Right forelimb (tissue), 1 donor: Measurements from ENCODE around the gene CIDEB.
"Not testable (repeated sequence)": the region's sequence is repeated elsewhere in the genome, so short reads cannot be mapped to it uniquely, and the experiment has no call there.

Experiments used
- DNase-seq: peaks from one replicate; pipeline ENCODE4 v3.0.0-alpha.2; 2018

Gene CIDEB, protein sequence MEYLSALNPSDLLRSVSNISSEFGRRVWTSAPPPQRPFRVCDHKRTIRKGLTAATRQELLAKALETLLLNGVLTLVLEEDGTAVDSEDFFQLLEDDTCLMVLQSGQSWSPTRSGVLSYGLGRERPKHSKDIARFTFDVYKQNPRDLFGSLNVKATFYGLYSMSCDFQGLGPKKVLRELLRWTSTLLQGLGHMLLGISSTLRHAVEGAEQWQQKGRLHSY

DNA sequence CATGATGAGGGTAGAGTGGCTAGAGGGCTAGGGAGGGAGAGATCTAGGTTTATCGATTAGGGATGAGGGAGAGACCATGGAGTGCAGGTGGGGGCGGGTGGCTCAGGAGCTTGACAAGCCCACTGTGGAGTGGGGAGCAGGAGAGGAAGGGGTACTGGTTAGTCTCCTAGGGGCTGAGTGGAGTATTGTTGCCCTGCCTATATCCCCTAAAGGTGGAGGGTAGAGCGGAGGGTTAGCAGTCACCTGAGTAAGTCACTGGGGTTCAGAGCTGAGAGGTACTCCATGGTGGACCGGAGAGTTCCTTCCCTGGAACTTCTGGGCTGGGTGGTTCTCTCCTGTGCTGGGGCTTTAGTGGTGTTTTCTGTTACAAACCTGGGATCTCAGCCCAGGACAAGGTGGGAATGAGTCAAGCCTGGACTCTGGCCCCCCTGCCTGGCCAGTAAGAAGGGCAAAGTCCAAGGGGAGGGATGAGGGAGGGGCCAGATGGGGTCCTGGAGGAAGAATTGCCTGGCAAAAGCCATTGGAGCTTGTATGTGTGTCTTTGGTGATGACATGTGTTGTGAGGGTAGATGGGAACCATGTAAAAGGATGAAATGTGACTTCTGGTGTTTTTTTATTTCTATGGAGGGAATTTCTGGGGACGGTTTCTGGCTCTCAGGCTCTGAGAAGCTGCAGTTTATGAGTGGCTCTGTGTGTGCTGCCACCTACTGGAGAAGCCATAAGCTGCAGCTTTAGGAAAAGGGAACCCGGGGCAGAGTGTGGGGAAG, at the start of gene CIDEB:
Gene CIDEB, minus strand, starts transcription at position 403 of the 767 bp plus-strand sequence. Its CDS starts 119 bp downstream, at position 284.
- no peak for DNase-seq

DNA sequence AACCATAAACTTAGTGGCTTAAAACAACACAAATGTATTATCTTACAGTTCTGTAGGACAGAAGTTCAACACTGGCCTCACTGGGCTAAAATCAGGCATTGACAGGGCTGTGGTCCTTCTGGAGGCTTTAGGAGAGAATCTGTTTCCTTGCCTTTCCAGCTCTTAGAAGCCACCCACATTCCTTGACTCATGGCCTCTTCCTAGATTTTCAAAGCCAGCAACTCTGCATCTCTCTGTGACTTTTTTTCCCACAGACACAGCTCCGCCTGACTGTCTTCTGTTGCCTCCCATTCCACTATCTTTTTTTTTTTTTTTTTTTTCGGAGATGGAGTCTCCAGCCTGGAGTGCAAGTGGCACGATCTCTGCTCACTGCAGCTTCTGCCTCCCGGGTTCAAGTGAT, 48.4 kb upstream of the CIDEB start:
- no peak for DNase-seq

DNA sequence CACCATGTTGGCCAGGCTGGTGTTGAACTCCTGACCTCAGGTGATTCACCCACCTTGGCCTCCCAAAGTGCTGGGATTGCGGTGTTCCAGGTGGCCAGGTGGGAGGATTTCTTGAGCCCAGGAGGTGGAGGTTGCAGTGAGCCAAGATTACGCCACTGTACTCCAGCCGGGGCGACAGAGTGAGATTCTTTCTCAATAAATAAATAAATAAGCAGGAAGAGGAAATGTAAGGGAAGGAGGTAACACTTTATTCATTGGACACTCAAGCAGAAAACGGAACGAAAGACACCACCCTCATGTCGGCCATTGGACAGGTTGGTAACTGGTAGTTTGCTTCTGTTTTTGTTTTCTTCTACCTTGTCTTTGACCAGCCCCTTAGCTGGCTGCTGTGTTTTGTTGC, 47.2 kb upstream of the CIDEB start:
- no peak for DNase-seq

DNA sequence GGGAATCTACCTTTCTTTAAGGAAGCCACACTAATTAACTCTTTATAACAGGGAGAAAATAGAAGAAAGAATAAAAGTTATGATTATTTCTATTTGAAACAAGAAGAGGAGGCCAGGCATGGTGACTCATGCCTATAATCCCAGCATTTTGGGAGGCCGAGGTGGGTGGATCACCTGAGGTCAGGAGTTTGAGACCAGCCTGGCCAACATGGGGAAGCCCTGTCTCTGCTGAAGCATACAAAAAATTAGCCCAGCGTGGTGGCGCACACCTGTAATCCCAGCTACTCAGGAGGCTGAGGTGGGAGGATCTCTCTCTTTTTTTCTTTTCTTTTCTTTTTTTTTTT, 46.7 kb upstream of the CIDEB start:
- not testable (repeated sequence) for DNase-seq

DNA sequence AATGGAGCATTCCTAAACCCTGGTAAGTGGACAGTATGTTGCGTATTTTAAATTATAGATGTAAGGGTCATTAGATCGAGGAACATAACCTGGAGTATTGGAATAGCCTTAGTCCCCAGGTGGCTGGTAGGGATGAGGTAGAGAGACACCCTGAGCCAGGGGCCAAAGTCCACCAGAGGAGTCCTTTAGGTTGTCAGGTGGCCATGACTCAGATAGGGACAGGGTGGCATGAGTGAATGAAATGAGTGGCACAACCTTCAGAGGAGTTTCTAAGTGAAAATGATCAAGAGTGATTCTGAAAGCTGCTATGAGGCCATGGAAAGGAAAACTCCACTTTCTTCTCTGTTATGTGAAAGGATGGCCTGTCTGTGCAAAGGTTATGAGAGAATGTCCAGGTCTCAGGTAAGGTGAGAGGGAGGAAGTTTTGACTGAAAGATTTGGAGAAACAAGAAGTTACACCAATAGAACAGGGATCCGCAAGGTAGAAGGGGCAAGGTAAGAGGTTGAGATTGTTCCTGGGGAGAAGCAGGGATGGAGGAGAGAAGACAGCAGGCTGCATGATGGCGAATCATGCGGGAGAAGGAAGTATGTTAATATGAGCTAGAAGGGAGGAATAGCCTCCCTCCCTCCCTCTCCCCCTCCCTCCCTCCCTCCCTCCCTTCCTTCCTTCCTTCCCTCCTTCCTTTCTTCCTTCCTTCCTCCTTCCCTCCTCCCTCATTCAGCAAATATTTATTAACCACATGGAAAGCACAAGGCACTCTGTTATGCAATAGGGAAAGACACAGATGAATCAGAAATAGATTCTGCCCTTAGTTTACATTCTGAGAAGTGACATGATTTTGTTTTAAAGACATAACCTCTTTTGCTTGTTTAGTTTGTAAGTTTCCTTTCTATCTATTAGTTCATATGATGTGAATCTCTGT, 46.0 kb upstream of the CIDEB start:
- no peak for DNase-seq

DNA sequence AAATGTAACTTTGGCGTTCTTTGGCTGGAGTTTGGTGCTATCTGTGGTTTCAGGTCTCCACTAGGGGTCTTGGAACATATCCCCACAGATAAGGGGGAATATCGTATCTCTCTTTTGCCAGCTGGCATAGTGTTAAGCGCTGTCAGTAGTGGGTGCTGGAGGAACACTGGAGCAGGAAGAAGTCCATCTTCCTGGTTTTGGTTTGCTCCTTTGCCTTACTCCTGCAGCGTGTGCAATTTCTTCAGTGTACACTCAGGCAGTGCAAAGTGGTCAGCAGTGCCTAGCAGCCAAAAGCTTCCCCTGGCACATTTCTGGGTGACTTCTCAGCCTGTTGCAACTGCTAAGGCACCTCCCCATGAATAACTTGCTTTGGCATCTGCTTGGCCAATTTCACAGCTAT, 43.7 kb upstream of the CIDEB start:
- no peak for DNase-seq

DNA sequence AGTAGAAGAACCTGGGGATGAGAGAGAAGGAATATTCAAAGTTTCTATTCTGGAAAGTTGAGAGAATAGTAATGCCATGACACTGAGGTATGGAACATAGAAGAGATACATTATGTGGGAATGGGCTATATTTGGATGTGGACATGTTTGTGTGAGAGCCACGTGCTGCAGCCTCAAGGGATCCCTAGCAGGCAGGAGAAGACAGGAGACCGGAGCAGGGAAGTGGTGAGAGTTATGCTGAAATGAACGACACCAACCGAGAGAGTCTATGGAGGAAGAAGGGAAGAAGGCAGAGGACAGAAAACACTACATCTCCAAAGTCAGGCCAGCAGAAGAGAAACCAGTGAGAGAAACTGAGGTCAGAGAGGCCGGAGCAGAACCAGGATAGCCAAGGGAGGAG, 42.0 kb upstream of the CIDEB start:
- DNase-seq: no peak

DNA sequence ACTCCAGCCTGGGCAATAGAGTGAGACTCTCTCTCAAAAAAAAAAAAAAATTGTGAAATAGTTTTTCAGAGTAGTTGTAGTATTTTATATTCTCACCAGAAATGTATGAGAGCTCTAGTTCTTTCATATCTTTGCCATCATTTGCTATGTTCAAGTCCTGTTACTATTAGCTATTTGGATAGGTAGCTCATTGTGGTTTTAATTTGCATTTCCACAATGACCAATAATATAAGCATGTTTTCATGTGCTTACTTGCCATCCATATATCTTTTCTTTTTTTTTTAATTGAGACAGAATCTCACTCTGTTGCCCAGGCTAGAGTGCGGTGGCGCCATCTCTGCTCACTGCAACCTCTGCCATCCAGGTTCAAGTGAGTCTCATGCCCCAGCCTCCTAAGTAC, 40.4 kb upstream of the CIDEB start:
- no peak for DNase-seq

DNA sequence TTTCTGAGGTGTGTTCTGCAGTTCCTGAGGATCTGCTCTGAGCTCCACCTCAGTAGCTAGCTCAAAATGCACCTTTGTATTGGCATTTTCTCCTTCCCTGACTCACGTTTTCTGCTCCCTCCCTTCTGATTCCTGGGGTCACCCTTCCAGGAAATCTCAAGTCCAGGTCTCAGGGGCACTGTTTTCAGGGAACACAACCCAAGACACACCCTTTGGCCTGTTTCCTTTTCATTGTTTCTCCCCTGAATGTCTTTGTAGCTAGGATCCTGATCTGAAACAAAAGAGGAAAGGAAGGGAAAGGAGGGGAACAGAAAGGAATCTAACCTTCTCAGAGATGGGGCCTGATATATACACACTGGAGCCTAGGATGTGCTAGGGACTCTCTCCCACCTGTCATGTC, 39.4 kb upstream of the CIDEB start:
- DNase-seq: no peak

DNA sequence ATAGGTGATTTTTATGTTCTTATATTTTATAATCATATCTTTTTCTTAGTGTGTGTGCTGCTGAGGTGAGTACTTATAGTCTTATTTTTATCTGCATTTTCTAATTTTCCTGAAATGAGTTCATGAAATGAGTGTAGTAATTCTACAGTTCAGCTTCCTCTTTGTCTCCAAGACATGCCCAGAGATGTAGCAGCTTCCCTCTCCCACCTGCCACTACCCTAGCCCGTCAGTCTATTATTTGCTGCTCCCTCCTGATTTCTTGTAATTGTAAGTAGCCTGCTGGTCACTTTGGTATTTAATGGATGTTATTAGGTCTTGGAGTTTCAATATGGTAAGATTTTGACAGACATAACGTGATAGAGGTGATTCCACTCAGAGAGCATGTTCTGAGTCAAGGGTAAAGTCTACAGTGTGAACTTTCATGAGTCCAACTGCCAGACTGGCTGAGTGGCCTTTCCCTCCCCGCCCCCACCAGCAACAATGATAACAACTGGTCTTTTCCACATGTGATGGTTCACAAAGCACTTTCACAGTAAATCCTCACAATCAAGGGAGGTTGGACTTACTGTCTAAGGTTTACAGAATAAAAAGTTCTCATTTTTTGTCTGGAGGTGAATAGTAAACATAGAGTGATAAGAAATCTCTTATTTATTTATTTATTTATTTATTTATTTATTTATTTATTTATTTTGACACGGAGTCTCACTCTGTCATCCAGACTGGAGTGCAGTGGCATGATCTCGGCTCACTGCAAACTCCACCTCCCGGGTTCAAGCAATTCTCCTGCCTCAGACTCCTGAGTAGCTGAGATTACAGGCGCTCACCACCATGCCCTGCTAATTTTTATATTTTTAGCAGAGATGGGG, 36.3 kb upstream of the CIDEB start:
- DNase-seq: no peak

DNA sequence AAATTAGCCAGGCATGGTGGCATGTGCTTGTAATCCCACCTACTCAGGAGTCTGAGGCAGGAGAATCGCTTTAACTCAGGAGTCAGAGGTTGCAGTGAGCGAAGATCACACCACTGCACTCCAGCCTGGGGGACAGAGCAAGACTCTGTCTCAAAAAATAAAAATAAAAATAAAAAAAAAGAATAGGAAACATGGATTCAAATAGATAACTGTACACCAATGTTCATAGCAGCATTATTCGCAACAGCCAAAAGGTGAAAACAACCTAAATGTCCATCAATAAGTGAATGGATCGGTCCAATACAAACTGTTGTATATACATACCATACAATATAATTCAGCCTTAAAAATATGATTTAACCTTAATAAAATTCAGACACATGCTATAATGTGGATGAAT, 35.1 kb upstream of the CIDEB start:
- DNase-seq: no peak

DNA sequence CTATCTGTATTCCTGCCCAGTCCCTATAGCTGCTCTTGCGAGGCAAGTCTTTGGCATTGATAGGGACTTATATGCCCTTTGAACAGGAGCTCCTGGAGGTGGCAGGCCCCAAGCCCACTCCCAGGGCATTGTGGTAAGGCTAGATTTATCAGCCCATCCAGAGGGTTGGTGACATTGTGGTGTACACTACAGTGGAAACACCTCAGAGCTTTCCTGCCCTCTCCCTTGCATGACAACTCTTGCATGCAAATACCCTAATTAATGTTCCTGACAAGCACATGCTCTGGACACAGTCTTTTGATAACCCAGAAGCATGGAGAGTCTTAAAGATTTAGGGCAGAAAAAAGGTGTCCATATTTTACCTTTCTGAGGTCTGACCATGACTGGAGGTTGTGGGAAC, 32.8 kb upstream of the CIDEB start:
- DNase-seq: no peak

DNA sequence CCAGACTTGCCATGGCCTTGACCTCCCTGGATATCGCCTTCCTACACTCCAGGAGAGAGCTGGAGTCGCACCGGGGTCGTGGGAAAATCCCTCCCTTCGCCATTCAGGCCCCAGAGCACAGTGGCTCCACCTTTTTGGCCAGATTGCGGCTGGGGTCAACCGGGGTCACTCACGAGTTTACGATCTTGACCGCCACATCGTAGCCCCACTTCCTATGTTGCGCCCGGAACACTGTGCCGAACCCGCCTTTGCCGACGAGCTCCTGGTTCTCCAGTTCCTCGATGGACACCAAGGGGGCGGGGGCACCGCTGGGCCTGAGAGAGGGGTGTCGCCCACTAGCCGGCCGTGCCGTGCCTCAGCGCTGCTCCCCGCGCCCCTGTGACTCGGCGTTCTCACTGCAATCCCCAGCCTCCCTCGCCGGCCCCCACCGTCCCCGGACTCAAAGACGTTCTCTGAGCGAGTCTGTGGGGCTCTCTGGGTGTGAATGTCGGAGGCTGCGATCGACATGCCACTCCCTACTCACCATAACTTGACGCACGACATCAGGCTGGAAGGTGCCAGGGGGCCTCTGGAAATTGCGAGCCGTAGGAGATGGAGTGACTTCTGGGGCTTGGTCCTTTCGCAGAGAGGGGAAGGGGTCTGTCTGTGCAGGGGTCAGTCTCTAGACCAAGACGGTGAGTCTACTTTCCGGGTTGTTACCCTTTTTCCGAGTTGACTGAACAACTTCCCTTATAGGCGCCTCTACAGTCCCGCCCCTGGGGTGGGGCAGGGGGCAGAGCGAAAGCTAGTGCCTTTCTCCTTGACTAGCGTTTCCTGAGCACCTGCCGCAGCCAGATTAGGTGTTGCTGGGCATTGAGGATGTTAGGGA, 31.7 kb upstream of the CIDEB start, which contains the start of gene RIPK3:
Gene RIPK3, minus strand, starts transcription at position 708 of the 868 bp plus-strand sequence. Its CDS starts 165 bp downstream, at position 543.
- no peak for DNase-seq

DNA sequence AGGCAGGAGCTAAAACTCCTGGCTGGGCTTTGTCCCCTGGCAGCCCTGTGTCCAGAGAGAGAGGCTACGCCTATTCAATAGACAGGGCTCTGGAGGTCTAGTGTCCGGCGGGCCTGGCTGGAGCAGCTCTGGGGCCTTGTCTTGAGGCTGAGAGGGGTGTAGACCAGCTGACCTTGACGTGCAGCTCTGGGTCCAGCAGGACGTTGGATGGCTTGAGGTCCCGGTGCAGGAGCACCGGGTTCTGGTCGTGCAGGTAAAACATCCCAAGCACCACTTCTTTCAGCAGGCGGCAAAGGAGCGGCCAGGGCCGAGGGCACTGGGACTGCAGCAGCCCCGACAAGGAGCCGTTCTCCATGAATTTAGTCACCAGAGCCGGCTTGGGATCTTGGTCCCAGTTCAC, 31.1 kb upstream of the CIDEB start:
- no peak for DNase-seq

DNA sequence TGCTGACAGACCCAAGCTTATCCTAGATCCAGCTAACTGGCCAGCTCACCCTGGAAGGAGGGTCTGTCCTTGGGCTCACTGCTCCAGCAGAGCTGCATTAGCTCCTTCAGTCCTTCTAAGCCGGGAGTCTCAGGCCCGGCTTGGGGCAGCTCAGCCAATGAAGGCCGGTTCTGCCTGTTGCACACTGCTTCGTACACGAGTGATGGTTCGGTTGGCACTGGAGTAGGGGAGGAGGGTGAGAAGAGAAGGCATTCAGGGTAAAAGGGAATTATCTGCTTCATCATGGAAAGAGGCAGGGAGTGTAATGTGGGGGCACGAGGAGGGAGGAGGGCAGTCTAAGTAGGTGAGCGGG, 30.0 kb upstream of the CIDEB start:
- no peak for DNase-seq

DNA sequence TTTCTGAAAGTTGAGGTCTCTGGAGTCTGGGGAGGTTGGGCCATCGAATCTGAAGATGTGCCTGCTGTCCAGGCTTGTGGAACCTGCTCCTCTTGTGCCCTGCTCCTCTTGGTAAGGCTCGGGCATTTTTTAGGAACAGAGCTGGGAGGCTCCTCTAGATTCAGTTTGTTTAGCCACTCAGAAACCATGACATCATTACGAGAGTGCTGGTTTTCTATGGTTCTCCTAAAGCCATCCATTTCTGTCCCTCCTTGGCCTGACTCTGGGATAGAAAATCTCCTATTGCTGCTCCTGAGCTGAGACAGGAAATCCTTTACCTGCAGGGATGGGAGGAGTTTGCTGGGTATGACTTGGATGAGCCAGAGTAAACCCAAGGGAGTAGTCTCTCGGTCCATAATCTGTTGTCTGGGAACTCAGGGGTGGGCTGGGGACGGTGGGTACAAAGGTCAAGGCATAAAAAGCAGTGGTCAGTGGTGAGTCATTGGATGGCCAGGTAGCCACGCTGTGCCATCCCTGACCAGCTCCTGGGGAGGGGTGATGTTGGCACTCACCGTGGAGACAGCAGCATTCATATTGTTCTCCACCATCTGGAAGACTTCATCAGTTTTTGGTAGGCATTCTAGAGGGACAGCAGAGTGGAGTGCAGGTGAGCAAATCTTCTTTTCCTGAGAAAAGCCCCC, 29.5 kb upstream of the CIDEB start:
- DNase-seq: no peak

DNA sequence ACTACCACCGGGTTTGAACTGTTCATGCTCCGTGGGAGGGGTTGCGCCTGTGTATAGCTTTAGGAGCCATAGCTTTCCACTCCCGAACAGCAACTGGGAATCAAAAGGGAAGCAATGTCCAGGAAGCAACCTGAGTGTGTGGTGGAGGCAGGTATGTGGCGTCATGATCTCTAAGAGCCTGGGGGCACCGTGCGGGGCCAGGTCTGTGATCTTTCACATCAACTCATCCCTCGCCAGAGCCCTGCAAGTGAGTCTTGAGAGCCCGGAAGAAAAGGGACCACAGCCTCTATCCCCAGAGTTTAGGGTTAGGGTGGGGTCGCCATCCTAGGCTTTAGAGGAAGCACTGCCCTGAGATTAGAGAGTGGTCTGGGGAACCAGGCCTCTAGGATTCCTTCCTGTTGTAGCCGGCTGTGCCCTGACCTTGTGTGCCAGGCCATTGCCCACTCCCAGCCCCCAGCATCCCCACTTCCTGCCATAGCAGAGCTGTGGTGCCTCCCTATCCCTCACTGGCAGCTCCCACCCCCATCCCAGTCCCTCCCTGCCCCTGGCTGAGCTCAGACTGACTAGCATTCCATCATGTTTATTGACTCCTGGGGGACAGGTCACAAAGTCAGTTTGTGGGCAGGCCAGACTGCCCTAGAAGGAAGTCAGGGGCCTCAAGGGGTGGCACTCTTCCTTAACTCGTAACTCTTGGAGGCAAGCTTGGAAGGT, 27.8 kb upstream of the CIDEB start:
- DNase-seq: no peak

DNA sequence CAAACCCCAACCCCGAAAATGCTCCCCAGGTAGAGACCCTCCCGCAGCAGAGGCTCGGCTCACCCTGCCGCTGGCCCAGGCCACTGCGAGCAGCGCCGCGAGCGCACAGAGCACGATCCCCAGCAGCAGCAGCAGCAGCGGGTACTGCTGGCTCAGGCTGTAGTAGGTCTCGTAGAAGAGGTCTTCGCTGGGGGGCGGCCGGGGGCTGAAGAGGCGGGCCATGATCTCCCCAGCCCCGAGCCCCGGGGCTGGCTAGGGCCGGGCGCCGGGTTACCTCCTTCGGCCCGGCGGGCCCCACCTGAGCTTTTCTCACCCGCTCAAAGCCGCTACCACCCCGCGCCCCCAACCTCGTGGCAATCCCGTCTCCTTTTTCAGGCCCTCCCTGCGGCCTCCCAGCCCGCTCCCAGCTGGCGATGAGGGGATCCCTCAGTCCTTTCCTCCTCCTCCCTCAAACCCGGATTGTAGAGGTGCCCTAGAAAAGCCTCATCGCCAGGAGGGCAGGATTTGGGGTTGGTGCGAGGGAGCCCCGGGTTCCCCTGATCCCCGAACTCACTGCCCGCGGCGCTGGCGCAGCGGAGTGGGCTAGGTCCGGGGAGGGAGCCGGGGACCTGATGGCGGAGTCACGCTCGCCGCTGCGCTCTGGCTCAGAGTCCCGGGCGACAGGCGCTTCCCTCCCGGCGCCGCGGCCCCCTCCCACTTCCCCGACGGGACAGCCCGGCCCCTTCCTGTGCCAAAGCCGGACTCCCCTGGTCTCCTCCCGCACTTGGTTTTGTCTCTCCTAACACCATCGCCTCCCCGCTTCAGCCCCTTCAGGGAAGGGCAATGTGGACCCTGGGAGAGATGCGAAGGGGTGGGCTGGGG, 26.9 kb upstream of the CIDEB start, which contains the start of gene ADCY4:
Gene ADCY4, minus strand, starts transcription at position 641 of the 861 bp plus-strand sequence. Its CDS starts 419 bp downstream, at position 222.
- no peak for DNase-seq
